Measurements from ENCODE around the gene TMEM213. TPM values are rescaled to one million over a fixed set of nuclear protein-coding genes. Genes with fewer than 3 reads are reported as not detected.

Gene TMEM213
- polyA plus RNA-seq, 1 donor (not counting 4 experiments of a cell fraction or from before 2014, with no cell fraction given), result not detected

GRCh38 chr7:138887085-138887710, 89.4 kb downstream of the TMEM213 start:
- Histone ChIP-seq H3K4me3 (ENCODE audit: control insufficient read depth in 2 of 3, extremely low read depth in 1 of 3, insufficient read depth in 2 of 3, low read depth in 1 of 3, low read length in 3 of 3) (no peak overlapping the region), H3K36me3 (ENCODE audit: control insufficient read depth in 2 of 2, extremely low read depth in 1 of 2, insufficient read depth in 2 of 2, low read length in 2 of 2) (no peaks in the 10 kb centered on the region), H3K79me2 (ENCODE audit: control insufficient read depth, insufficient read depth, low read length) (no peaks in the 10 kb centered on the region), H4K20me1 (ENCODE audit: control insufficient read depth, extremely low read depth, insufficient read depth, low read length) (no peaks in the 10 kb centered on the region), H3K4me1 (ENCODE audit: control insufficient read depth, extremely low read depth, insufficient read depth, low read length) (no peaks in the 10 kb centered on the region), H3K9ac (ENCODE audit: control insufficient read depth, extremely low read depth, insufficient read depth, low read length) (no peak overlapping the region), H3K4me2 (ENCODE audit: control insufficient read depth, extremely low read depth, insufficient read depth, low read depth, low read length) (no peak overlapping the region), H2AFZ (ENCODE audit: control insufficient read depth, low read length) (no peak overlapping the region), H3K9me1 (ENCODE audit: control insufficient read depth, extremely low read depth, insufficient read depth, low read length) (no peaks in the 10 kb centered on the region), H3K9me3 (ENCODE audit: control insufficient read depth, low read depth, low read length) (no peaks in the 10 kb centered on the region), H3K27ac (ENCODE audit: control insufficient read depth, insufficient read depth, low read length) (no peak overlapping the region), H3K27me3 (ENCODE audit: control insufficient read depth, extremely low read depth, insufficient read depth, low read length) (no peaks in the 10 kb centered on the region)
- TF ChIP-seq, protein P1, sequence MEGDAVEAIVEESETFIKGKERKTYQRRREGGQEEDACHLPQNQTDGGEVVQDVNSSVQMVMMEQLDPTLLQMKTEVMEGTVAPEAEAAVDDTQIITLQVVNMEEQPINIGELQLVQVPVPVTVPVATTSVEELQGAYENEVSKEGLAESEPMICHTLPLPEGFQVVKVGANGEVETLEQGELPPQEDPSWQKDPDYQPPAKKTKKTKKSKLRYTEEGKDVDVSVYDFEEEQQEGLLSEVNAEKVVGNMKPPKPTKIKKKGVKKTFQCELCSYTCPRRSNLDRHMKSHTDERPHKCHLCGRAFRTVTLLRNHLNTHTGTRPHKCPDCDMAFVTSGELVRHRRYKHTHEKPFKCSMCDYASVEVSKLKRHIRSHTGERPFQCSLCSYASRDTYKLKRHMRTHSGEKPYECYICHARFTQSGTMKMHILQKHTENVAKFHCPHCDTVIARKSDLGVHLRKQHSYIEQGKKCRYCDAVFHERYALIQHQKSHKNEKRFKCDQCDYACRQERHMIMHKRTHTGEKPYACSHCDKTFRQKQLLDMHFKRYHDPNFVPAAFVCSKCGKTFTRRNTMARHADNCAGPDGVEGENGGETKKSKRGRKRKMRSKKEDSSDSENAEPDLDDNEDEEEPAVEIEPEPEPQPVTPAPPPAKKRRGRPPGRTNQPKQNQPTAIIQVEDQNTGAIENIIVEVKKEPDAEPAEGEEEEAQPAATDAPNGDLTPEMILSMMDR (optimal IDR thresholded peaks at IDR 0.05 in 1 of 3, IDR thresholded peaks at IDR 0.05 in 1 of 3, conservative IDR thresholded peaks at IDR 0.05 in 1 of 3; ENCODE audit: extremely low read depth in 1 of 3, insufficient read depth in 2 of 3, low read length in 3 of 3), result no peak
- TF ChIP-seq EZH2 (IDR thresholded peaks at IDR 0.05; ENCODE audit: low read length), result no peak
- DNase-seq (ENCODE audit: low read depth, low spot score), result no peak
- dilution Hi-C loops (cut with MboI; ENCODE audit: extremely low pct_ligation_motif_present, low sequenced_read_pairs), result no loop called here
- no peak for FAIRE-seq

Small RNAs within 50 kb of the gene (small RNA-seq; reads per million reads assigned to genes)
- gene RNU6-1272P (ENCODE audit: insufficient read length in 3 of 3, low read depth in 3 of 3, low replicate concordance in 1 of 3), result 0 reads per million in 3 experiments

Other genes starting within 250 kb of the TMEM213 start
- 0.05 TPM in 1 of 3 replicates, not detected in the others for gene SVOPL, start 96.6 kb upstream of the TMEM213 start, polyA plus RNA-seq
- 0.24 to 0.45 TPM (median 0.34 TPM) in 3 replicates for gene ATP6V0A4, start 202 bp downstream of the TMEM213 start, polyA plus RNA-seq
- 0.70 to 1.6 TPM (median 1.1 TPM) in 3 replicates for gene KIAA1549, start 183.4 kb downstream of the TMEM213 start, polyA plus RNA-seq
- 7.4 to 9.5 TPM (median 7.9 TPM) in 3 replicates for gene ZC3HAV1L, start 238.0 kb downstream of the TMEM213 start, polyA plus RNA-seq

Measured in keratinocyte (primary cell).